A673 (cell line): ENCODE data around the gene TTC39A. TPM values are rescaled to one million over a fixed set of nuclear protein-coding genes. Genes with fewer than 3 reads are reported as not detected.

Experiments used
- BruUV-seq: library from RNA; stranded (reverse); fragments of 400-500 nt; replicated peaks from 2 replicates; lab custom pipeline; 2021; lab: Mats Ljungman, UMichigan
- CTCF ChIA-PET: fragments of 300-600 bp; sonication (Branson Sonifier 250); formaldehyde crosslinking; loops from one replicate; lab custom pipeline; 2022; ENCODE audit warnings: antibody characterized with exemption; lab: Charles Lee
- POLR2A ChIA-PET: fragments of 300-600 bp; sonication (Branson Sonifier 250); formaldehyde crosslinking; loops from one replicate; lab custom pipeline; 2022; ENCODE audit warnings: antibody characterized with exemption; ENCODE audit not compliant: low non-redundant PET; lab: Charles Lee
- DNase-seq: peaks from one replicate; pipeline ENCODE4 v3.0.0-alpha.2; 2015; ENCODE audit warnings: low spot score
- H3K27ac ChIP-seq: fragments of 200-600 bp; sonication (generic); 2 replicates; pipeline ENCODE4 v1.5.1; 2016; ENCODE audit warnings: mixed run types, low read depth, mild to moderate bottlenecking, mixed read lengths, antibody characterized with exemption, low read length; ENCODE audit not compliant: poor library complexity, severe bottlenecking
- H3K27me3 ChIP-seq: fragments of 200-600 bp; sonication (generic); replicated peaks from 2 replicates; pipeline ENCODE4 v1.6.1; 2017; ENCODE audit warnings: mixed run types, low read depth, mild to moderate bottlenecking, mixed read lengths, antibody characterized with exemption, low read length; ENCODE audit not compliant: insufficient read depth, poor library complexity
- H3K36me3 ChIP-seq: fragments of 200-600 bp; sonication (generic); 2 replicates; pipeline ENCODE4 v1.6.1; 2016; ENCODE audit warnings: mixed run types, mild to moderate bottlenecking, mixed read lengths, antibody characterized with exemption, low read length; ENCODE audit not compliant: insufficient read depth, poor library complexity, severe bottlenecking
- H3K4me1 ChIP-seq: fragments of 200-600 bp; sonication (generic); 2 replicates; pipeline ENCODE4 v1.6.1; 2017; ENCODE audit warnings: mixed run types, mild to moderate bottlenecking, mixed read lengths, antibody characterized with exemption, low read length; ENCODE audit not compliant: insufficient read depth, poor library complexity, severe bottlenecking
- H3K4me3 ChIP-seq: fragments of 200-600 bp; sonication (generic); 2 replicates; pipeline ENCODE4 v1.5.1; 2016; ENCODE audit warnings: low read depth, mixed run types, mild to moderate bottlenecking, mixed read lengths, low read length; ENCODE audit not compliant: poor library complexity, severe bottlenecking
- H3K9me3 ChIP-seq: fragments of 200-600 bp; sonication (generic); 2 replicates; pipeline ENCODE4 v1.6.1; 2016; ENCODE audit warnings: mixed run types, low read depth, mild to moderate bottlenecking, mixed read lengths, antibody characterized with exemption, low read length; ENCODE audit not compliant: poor library complexity, severe bottlenecking
- EZH2 ChIP-seq: fragments of 200-600 bp; sonication (generic); IDR thresholded peaks from 2 replicates; pipeline ENCODE4 v1.6.1; 2017; ENCODE audit warnings: borderline replicate concordance, low read depth, mild to moderate bottlenecking, mixed read lengths, antibody characterized with exemption, low read length; ENCODE audit not compliant: poor library complexity, severe bottlenecking
- intact Hi-C: fragments of 100-400 bp; cut with micrococcal nuclease; formaldehyde crosslinking; loops from one replicate; pipeline ENCODE4 v1.10.0; 2022; ENCODE audit not compliant: unreplicated experiment
- total RNA-seq: library from RNA; stranded (reverse); gene quantifications from 2 replicates; pipeline ENCODE4 v1.2.3, GENCODE V29; 2021
- TF ChIP-seq, protein P1 (sequence below): fragments of 300-800, 200-600 bp; sonication (generic); conservative IDR thresholded peaks from 2 replicates; pipeline ENCODE4 v1.5.1; 2017; ENCODE audit warnings: low read depth, mild to moderate bottlenecking, antibody characterized with exemption, low read length, moderate library complexity, mixed read lengths

Gene TTC39A
- total RNA-seq, 1 experiment from 2014 or later, result 3.1 TPM

DNA sequence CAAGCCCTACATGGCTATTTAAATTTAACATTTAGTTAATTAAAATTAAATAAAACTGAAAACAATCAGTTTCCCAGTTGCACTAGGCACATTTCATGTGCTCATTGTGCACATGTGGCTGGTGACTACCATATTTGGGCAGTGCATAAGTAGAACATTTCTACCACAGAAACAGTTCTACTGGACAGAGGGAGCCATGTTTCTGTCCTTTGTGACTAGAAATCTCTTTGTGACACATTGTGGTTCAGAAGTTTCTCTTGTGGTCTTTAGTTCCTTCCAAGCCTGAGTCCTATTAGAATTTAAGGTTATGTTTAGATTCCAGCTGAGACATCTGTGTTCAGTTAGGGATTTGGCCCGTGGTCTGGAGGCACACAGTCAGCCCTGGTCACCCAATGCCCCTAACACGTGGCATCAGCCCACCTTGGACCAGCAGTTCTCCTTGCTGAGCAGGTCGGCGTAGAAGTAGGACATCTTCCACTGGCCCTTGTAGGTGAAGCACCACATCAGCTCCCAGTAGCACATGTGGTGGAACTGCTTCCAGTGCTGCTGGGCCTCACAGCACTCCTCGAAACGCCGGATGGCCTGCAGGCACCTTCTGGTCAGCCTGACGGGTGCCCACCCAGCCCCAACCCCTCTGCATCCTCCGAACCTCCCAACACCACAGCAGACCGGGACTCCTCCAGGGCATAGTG lies 29.1 kb downstream of the TTC39A start:
- Histone ChIP-seq H3K27ac (no peak overlapping the region), H3K4me3 (no peak overlapping the region), H3K9me3 (no peaks in the 10 kb centered on the region), H3K4me1 (peaks cover 14% of the 10 kb centered on the region), H3K27me3 (no peaks in the 10 kb centered on the region), H3K36me3 (no peaks in the 10 kb centered on the region)
- TF ChIP-seq, protein P1, sequence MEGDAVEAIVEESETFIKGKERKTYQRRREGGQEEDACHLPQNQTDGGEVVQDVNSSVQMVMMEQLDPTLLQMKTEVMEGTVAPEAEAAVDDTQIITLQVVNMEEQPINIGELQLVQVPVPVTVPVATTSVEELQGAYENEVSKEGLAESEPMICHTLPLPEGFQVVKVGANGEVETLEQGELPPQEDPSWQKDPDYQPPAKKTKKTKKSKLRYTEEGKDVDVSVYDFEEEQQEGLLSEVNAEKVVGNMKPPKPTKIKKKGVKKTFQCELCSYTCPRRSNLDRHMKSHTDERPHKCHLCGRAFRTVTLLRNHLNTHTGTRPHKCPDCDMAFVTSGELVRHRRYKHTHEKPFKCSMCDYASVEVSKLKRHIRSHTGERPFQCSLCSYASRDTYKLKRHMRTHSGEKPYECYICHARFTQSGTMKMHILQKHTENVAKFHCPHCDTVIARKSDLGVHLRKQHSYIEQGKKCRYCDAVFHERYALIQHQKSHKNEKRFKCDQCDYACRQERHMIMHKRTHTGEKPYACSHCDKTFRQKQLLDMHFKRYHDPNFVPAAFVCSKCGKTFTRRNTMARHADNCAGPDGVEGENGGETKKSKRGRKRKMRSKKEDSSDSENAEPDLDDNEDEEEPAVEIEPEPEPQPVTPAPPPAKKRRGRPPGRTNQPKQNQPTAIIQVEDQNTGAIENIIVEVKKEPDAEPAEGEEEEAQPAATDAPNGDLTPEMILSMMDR, result no peak
- TF ChIP-seq EZH2, result no peak
- ChIA-PET CTCF (no interaction called here), POLR2A (no interaction called here)
- intact Hi-C loops, result no loop called here
- no peak for DNase-seq
- no TSS peak for BruUV-seq

DNA sequence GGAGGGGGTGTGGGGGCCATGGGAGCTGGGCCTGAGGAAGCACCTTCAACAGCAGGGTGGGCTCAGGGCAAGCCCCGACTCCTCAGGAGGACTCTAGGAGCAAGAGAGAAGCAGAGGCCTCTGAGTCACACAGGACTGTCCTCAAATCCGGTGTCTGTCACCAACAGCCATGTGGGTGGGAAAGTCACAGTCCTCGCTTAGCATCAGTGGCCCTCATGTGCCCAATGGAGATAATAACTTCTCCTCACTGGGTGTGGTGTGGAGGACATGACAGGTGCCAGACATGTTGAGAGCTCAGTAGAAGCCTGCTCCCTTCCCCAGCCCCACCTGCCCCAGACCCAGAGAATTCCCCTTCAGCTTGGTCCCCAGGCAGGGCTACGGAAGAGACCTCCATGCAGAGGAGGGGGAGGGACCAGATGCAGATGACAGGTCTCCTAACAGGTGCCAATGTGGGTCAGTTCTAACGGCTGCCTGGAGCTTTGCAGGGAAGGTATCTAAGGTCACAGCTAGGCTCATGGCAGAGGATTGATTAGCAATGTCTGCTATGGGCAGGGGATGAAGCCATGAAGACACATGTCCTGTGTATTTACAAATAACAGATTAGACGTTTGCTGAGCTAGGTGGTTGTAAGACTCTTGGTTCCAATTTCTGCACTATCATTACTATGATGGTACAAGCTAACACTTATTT lies 30.2 kb downstream of the TTC39A start:
- no TSS peak for BruUV-seq
- no peak for DNase-seq
- TF ChIP-seq, protein P1, result no peak
- TF ChIP-seq EZH2, result no peak
- intact Hi-C loops, result no loop called here
- Histone ChIP-seq H3K36me3 (no peaks in the 10 kb centered on the region), H3K4me3 (no peak overlapping the region), H3K4me1 (peaks cover 15% of the 10 kb centered on the region), H3K27ac (no peak overlapping the region), H3K9me3 (no peaks in the 10 kb centered on the region), H3K27me3 (no peaks in the 10 kb centered on the region)
- ChIA-PET CTCF (interaction anchor here (0.5 kb wide), 1 partner anchor 291 kb away, joined by 10 read pairs; no protein-coding TSS in a partner anchor), POLR2A (interaction anchor here (0.6 kb wide), 1 partner anchor 103 kb away, joined by 5 read pairs; no protein-coding TSS in a partner anchor)

DNA sequence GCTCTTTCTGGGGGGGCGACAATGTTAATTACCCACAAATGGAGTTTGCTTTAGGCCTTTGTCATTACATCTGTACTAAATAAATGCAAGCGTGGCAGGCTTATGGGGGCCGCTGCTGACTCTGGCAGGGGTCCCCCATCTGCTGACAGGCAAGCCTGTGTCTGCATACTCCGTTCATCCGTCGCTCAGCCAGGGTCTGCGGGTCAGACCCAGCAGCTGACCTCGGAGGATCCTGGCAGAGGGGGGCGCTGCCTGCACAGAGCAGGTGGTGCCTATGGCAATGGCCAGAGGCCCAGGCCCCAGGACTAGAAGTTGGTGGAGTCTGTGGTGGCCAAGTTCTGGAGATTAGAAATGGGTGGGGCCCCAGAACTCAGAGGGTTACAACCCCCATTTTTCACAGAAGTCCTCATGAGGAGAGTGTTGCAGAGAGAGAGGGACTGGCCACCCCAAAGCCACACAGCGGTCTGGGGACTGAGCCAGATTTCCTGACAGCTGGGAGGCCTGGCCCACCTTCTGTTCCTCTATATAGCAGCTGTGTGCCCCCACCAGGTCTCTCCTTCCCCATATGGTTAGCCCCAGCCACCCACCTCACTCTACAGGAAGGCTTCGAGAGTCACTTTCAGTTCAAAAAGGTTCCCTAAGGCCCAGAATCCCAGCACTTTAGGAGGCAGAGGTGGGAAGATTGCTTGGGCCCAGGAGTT lies 31.0 kb downstream of the TTC39A start:
- no peak overlapping the region for H3K4me3 ChIP-seq
- DNase-seq, result no peak
- no TSS peak for BruUV-seq
- no peaks in the 10 kb centered on the region for H3K36me3 ChIP-seq
- POLR2A ChIA-PET, result no interaction called here
- CTCF ChIA-PET, result interaction anchor here (0.5 kb wide), 1 partner anchor 291 kb away, joined by 10 read pairs; no protein-coding TSS in a partner anchor
- intact Hi-C loops, result no loop called here
- TF ChIP-seq, protein P1, result 0 out of 2 replicates have a peak, but pooled peaks have one; percentile 10
- no peak for TF ChIP-seq EZH2
- H3K9me3 ChIP-seq, result no peaks in the 10 kb centered on the region
- peaks cover 15% of the 10 kb centered on the region for H3K4me1 ChIP-seq
- H3K27me3 ChIP-seq, result no peaks in the 10 kb centered on the region
- H3K27ac ChIP-seq, result no peak overlapping the region
